Activated naive CD4-positive, alpha-beta T cell treated with anti-CD3 and anti-CD28 coated beads, Interleukin-2, amount 50 U/mL, for 72 hours (primary cell): ENCODE data around the gene TDRD5. TPM values are rescaled to one million over a fixed set of nuclear protein-coding genes. Genes with fewer than 3 reads are reported as not detected.

Experiments
- ATAC-seq, 2 donors: fragments of 150-1000 bp; cut with Tn5 transposase; 2 replicates each; pipeline ENCODE4 v1.10.0; 2021; ENCODE audit warnings: mild to moderate bottlenecking in 2 of 2, moderate library complexity in 2 of 2
- DNase-seq, 2 donors: peaks; one replicate each; pipeline ENCODE4 v3.0.0; 2021 to 2022; ENCODE audit warnings: low spot score in 2 of 2
- H3K27ac Mint-ChIP-seq, 2 donors: one replicate each; pipeline ENCODE4 v1.8.0; 2022; ENCODE audit warnings: mild to moderate bottlenecking in 2 of 2, mixed read lengths in 2 of 2
- H3K36me3 Mint-ChIP-seq, 2 donors: one replicate each; pipeline ENCODE4 v1.8.0; 2022; ENCODE audit warnings: mixed read lengths in 2 of 2
- H3K9me3 Mint-ChIP-seq, 2 donors: one replicate each; pipeline ENCODE4 v1.8.0; 2022; ENCODE audit warnings: mixed read lengths in 2 of 2
- total RNA-seq, 2 donors: library from RNA; stranded (reverse); gene quantifications; one replicate each; pipeline ENCODE4 v1.2.3, GENCODE V29; 2022

The TDRD5 gene, protein sequence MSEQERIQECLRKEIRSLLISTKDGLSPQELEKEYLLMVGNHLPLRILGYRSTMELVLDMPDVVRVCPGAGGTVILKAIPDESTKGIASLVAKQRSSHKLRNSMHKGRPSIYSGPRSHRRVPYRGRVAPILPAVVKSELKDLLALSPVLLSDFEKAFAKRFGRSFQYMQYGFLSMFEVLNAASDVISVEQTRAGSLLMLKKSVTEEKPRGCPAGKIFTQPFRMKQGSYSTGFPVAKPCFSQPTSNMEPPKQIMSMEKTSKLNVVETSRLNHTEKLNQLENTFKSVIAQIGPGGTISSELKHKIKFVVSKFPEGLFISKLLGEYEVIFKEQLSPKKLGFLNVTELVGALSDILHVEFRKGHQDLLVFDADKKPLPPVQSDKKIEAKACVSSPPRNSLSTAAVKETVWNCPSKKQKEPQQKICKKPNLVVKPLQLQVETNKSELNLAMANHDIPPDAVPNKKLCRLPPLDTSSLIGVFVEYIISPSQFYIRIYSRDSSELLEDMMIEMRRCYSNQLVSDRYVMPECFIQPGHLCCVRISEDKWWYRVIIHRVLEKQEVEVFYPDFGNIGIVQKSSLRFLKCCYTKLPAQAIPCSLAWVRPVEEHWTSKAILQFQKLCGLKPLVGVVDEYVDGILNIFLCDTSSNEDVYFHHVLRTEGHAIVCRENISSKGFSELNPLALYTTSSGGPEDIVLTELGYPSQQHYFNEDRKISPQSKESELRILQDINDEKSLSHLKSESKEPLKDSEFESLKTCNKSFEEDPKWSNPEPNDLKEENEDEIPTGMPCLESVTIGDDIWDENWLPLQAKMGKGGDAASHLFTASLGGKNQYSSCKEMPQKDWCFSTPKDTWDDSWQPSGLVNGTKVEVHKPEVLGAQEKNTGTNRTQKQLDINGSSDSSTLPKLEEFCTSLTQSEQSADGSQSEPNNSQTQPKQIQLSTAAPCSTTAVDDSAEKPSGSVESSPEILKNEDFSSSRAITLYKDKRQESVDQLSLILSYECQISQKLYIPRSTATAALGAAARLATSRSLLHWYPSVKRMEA
- not detected for total RNA-seq

- Mint-ChIP-seq H3K9me3 (no peaks in the 10 kb centered on the region), H3K36me3 (no peaks in the 10 kb centered on the region), H3K27ac (no peak within 1 kb of the TSS)
- ATAC-seq, result peak in 1 of 2 donors; percentile 34
- no peak for DNase-seq
These were observed at the start of gene TDRD5 for GRCh38 chr1:179591592-179592580. TDRD5 (plus strand) TSS chr1:179591832; CDS start chr1:179592616, 784 bp downstream.

DNA sequence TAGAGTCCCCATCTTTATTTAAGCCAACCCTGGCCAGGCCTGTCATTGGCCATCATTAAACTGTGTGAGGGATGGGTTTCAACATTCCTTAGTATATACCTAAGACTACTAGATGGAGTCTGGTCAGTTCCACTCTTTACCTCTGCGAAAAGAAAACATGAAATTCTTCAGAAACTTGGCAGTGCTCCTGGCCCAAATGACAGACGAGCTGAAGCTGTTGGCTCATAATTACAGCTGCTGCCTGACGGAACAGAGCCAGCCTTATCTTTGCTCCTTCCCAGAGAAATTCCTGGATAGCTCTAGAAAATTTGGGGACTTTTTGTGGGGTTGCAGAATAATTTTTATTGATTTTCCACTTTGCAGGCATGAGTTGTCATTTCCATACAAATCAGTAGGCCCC, 46.3 kb upstream of the TDRD5 start:
- no peak overlapping the region for H3K27ac Mint-ChIP-seq
- no peaks in the 10 kb centered on the region for H3K9me3 Mint-ChIP-seq
- DNase-seq, result no peak
- H3K36me3 Mint-ChIP-seq, result peaks cover 0 to 3% of the 10 kb centered on the region in 2 donors
- no peak for ATAC-seq

- ATAC-seq (no peak), DNase-seq (no peak)
- H3K36me3 Mint-ChIP-seq, result no peaks in the 10 kb centered on the region
- no peak overlapping the region for H3K27ac Mint-ChIP-seq
- H3K9me3 Mint-ChIP-seq, result no peaks in the 10 kb centered on the region
These were observed 44.6 kb upstream of the TDRD5 start for GRCh38 chr1:179547021-179547535.

- Mint-ChIP-seq H3K27ac (no peak overlapping the region), H3K9me3 (no peaks in the 10 kb centered on the region), H3K36me3 (no peaks in the 10 kb centered on the region)
- ATAC-seq (no peak), DNase-seq (no peak)
These were observed 42.8 kb upstream of the TDRD5 start for GRCh38 chr1:179548666-179549367.

DNA sequence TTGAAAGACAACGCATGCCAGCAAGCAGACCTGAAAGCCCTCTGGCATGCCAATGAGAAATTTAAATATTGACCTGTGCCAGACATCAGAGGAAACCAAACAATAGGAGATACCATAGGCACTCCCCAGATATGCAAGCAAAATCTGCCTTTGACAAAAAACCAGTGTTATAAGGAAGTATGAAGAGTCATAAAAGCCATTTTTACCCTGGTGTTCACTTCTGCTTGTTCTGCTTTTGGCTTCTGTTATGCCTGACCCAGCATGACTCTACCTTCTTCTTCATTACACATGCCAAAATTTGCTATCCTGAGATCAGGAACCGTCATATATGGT, 42.3 kb upstream of the TDRD5 start:
- DNase-seq, result no peak
- H3K36me3 Mint-ChIP-seq, result no peaks in the 10 kb centered on the region
- no peak for ATAC-seq
- no peaks in the 10 kb centered on the region for H3K9me3 Mint-ChIP-seq
- H3K27ac Mint-ChIP-seq, result no peak overlapping the region

- no peaks in the 10 kb centered on the region for H3K36me3 Mint-ChIP-seq
- no peak for DNase-seq
- H3K9me3 Mint-ChIP-seq, result no peaks in the 10 kb centered on the region
- ATAC-seq, result peak in 1 of 2 donors; percentile 67
- no peak overlapping the region for H3K27ac Mint-ChIP-seq
These were observed 40.6 kb upstream of the TDRD5 start for GRCh38 chr1:179550746-179551682.

GRCh38 chr1:179554427-179554826, 37.2 kb upstream of the TDRD5 start:
- Mint-ChIP-seq H3K36me3 (no peaks in the 10 kb centered on the region), H3K27ac (no peak overlapping the region), H3K9me3 (no peaks in the 10 kb centered on the region)
- no peak for DNase-seq
- no peak for ATAC-seq

DNA sequence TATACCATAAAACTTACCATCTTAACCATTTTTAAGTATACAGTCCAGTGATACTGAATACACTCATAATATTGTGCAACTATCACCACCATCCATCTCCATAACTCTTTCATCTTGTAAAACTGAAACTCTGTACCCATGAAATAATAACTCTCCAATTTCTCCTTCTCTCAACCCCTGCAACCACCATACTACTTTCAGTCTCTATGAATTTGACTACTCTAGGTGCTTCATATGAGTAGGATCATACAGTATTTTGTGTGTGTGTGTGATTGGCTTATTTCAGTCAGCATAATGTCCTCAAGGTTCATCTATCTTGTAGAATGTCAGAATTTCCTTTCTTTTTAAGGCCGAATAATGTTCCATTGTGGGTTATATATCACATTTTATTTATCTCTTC, 33.6 kb upstream of the TDRD5 start:
- H3K27ac Mint-ChIP-seq, result no peak overlapping the region
- DNase-seq, result no peak
- ATAC-seq, result peak in 1 of 2 donors; percentile 59
- no peaks in the 10 kb centered on the region for H3K9me3 Mint-ChIP-seq
- H3K36me3 Mint-ChIP-seq, result no peaks in the 10 kb centered on the region

GRCh38 chr1:179575497-179576314, 15.9 kb upstream of the TDRD5 start, which contains the start of gene NPHS2:
NPHS2 (minus strand) TSS chr1:179575948; CDS start chr1:179575864, 84 bp downstream.
- peak within 1 kb of the TSS in 1 of 2 donors; percentile 52 for H3K27ac Mint-ChIP-seq
- peaks cover 0 to 9% of the 10 kb centered on the region in 2 donors for H3K36me3 Mint-ChIP-seq
- DNase-seq (no peak), ATAC-seq (peak in 1 of 2 donors; percentile 34)
- H3K9me3 Mint-ChIP-seq, result peaks cover 0 to 2% of the 10 kb centered on the region in 2 donors

DNA sequence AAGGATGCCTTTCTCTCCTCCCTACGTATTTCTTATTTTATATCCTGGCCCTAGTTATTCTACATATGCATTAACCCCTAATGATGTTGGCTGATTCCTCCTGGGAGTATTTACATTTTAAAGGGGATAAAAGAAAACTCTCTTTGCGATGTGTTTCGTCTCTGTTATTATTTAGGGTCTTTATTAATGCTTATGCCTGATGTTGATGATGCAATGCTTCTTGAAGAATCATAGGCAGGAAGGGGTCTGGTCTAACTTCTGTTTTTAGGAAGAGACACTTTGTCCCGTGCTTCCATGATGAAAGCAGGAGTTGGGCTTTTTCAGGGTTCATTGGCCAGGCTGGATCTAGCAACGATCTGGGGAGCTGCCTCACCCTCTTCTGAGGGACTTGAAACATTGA, 15.1 kb upstream of the TDRD5 start:
- Mint-ChIP-seq H3K9me3 (no peaks in the 10 kb centered on the region), H3K36me3 (peaks cover 0 to 9% of the 10 kb centered on the region in 2 donors), H3K27ac (peak overlapping the region in 1 of 2 donors; percentile 52)
- no peak for DNase-seq
- no peak for ATAC-seq

DNA sequence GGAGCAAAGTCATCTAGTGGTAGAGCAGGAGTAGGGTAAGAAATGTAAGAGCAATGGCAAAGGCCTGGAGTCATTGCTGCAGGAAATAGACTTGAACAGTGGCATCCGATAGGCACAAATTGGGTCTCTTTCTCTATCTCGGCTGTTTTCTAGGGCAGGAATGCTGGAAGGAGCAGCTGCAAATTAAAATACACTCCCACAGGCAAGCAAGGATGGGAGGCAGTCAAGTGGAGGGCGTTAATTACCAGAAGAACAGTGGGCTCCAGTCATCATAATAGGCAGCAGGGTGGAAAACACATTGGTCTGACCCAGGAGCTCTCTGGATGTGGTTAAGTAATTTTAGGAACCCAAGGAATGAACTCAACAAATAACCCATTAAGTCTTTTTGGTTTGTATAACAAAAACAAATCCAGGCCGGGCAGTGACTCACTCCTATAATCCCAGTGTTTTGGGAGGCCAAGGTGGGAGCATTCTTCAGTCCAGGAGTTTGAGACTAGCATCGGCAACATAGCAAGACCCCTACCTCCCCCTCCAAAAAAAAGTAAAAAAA, 7.8 kb upstream of the TDRD5 start:
- DNase-seq (no peak), ATAC-seq (no peak)
- Mint-ChIP-seq H3K27ac (no peak overlapping the region), H3K9me3 (no peaks in the 10 kb centered on the region), H3K36me3 (peaks cover 0 to 5% of the 10 kb centered on the region in 2 donors)

- Mint-ChIP-seq H3K27ac (no peak overlapping the region), H3K9me3 (no peaks in the 10 kb centered on the region), H3K36me3 (peaks cover 0 to 5% of the 10 kb centered on the region in 2 donors)
- DNase-seq (peak in 1 of 2 donors; percentile 31), ATAC-seq (peak in 1 of 2 donors; percentile 78)
These were observed 5.4 kb upstream of the TDRD5 start for GRCh38 chr1:179586107-179586823.

DNA sequence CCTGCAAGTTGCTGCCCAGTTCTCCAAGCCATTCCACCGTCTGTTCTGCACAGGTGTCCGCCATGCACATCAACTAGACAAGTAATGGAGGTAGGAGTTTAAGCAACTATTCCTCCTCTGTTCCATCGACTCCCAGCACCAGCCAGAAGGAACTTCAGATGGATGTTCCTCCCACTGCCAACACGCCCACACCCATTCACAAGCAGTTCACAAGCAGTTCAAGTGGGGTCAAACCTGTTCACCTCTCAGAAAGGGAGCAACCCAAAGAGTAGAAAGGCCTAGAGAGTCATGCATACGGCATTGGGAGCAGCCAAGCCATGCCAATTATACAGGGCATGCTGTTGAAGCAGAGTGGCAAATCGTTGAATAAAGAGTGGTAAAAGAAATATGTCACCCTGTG, 4.3 kb upstream of the TDRD5 start:
- peaks cover 0 to 5% of the 10 kb centered on the region in 2 donors for H3K36me3 Mint-ChIP-seq
- no peaks in the 10 kb centered on the region for H3K9me3 Mint-ChIP-seq
- DNase-seq (no peak), ATAC-seq (no peak)
- H3K27ac Mint-ChIP-seq, result no peak overlapping the region
